ENCODE results near the gene TNNC2.

The TNNC2 gene

DNA sequence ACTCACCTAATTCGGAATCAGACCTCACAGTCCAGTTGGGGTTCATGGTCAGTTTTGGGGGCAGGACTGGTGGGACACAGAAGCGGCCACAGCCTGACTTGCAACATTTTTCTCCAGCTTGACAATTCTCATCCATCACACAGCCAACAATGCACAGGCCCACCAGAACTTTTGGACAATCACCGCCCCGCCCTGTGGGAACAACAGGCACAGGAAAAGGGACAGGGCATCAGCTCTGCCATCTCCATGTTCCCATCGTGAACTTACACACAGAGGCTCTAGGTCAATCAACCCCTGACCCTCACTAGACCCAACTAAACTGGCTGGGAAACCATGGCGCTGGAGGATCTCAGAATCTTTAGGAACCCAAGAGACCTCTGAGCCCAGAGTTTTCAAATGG lies 51.7 kb downstream of the TNNC2 start:
- TF ChIP-seq, protein P1, sequence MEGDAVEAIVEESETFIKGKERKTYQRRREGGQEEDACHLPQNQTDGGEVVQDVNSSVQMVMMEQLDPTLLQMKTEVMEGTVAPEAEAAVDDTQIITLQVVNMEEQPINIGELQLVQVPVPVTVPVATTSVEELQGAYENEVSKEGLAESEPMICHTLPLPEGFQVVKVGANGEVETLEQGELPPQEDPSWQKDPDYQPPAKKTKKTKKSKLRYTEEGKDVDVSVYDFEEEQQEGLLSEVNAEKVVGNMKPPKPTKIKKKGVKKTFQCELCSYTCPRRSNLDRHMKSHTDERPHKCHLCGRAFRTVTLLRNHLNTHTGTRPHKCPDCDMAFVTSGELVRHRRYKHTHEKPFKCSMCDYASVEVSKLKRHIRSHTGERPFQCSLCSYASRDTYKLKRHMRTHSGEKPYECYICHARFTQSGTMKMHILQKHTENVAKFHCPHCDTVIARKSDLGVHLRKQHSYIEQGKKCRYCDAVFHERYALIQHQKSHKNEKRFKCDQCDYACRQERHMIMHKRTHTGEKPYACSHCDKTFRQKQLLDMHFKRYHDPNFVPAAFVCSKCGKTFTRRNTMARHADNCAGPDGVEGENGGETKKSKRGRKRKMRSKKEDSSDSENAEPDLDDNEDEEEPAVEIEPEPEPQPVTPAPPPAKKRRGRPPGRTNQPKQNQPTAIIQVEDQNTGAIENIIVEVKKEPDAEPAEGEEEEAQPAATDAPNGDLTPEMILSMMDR (IDR thresholded peaks at IDR 0.05; ENCODE audit: extremely low read depth, missing control alignments): no peak
- DNase-seq (ENCODE audit: low spot score): no peak

DNA sequence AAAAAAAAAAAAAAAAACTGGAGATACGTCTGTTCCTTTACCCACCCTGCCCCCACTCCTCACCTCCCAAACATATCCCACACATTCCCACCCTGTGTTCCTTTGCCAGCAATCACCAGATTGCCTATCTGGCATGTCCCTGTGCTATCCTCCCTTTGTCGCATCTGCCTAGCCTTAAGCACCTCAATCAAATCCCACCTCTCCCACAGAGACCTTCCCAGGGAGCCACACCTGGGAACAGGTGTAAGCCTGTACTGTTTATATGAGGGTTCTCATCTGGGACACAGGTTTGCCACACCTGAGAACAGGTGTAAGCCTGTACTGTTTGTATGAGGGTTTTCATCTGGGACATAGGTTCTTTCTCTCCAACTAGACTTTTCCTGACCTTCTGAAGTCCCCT lies 52.2 kb downstream of the TNNC2 start:
- DNase-seq (ENCODE audit: low spot score): no peak
- TF ChIP-seq, protein P1 (IDR thresholded peaks at IDR 0.05; ENCODE audit: extremely low read depth, missing control alignments): no peak

All from GM20000 (cell line).